ENCODE measurements around the gene IRS1.

Gene IRS1

DNA sequence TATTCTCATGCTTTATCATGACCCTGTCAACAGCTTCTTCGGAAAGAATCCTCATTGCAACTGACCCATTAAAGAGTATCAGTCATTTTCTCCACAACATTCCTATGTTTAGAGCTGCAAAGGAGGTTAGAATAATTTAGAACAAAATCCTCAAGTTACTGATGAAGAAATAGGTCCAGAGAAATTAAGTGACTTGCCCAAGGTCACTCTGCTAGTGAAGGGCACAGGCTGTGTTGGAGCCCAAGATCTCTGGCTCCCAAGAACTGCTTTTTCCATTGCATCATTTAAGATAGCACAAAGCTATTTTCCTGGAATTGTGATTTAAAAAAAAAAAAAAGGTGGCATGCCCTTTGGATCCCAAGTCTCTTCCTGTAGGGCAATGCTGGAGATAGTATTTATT is 9.6 kb downstream of the IRS1 start:
- DNase-seq: no peak

DNA sequence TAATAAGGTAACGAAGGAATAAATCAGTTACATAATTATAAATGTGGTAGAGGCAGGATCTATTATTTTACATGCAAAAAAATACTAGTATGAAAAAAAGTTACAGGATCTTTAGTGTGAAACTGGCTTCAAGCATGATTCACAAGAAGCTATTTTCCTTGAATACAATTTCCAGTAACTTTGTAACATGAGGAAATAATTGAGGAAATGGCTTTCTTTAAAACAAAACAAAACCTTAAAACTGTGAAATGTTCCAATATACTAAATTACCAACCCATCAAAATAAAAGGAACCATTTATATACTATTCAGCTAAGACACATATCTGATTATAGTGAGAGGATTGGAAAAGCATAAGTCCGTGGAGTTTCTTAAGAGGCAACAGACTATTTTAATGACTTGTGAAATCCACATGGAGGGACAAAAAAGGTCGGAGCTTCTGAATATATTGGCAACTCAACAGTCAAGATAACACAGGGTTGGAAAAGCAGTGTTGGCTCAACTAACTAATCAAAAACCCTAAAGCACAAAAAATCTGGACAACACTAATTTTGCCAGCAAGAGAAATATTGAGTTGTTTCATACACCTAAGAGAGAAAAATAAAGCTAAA is 10.6 kb downstream of the IRS1 start:
- DNase-seq: no peak

DNA sequence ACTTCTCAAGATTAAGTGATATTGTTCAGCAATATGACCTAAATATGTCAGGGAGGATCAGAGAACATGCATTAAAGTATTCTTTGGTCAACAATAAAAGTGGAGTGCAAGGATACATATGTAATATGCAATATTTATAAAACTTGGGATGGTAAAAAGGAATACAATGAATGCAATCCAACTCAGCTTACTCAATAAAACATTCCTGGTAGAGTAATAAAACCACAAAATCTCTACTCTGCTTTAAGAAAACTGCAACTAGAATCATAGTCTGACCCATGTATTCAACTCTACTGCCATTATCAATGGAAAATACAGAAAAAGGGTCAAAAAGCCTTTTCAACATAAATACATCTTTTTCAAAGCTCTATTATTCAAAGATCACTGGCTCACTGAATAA is 11.6 kb downstream of the IRS1 start:
- DNase-seq: no peak

GRCh38 chr2:226783885-226784284 is 15.7 kb downstream of the IRS1 start:
- no peak for DNase-seq

DNA sequence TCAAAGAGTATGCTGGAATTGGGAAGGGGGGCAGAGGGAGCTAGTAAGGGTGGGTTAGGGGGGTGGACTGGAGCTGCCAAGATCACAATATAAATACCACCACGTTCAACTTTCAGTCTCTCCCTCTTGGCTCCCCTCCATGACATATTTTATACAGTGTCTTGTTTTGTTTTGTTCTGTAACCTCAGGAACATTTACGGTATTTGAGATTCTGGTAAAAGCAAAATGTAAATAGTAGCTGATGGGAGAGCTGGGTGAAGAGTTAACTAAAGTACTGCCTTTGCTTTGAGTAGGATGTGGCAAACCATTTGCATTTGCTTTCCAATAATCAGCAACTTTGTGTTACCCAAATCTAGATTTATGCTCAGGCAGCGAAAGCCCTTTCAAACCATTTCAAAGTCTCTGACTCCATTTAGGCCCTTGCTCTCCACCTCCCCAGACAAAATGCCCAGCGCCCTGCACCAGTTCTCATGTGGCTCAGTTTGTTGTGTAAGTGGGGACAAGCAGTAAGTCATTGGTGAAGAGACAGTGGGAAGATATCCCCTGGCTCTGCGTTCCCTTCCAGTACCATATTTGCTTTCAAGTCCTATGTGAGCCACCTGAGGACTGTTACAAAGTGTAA is 17.4 kb downstream of the IRS1 start:
- no peak for DNase-seq

DNA sequence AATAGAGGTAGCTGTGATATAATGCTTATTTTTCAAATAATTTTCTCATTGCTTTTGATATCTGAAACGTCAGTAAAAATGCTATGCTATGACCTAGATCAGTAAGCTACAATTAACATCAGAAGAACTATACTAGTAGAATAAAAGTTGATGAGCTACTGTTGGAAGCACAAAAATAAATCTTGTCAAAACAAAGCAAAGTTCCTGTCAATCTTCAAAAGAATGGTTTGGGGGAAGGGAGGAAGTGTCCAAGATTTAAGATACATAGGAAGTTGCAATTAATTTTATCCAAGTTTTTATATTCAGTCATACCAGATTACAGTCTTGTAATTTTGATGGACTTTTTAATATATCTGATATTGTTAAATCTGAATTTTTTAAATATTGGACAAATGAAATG is 19.2 kb downstream of the IRS1 start:
- no peak for DNase-seq

DNA sequence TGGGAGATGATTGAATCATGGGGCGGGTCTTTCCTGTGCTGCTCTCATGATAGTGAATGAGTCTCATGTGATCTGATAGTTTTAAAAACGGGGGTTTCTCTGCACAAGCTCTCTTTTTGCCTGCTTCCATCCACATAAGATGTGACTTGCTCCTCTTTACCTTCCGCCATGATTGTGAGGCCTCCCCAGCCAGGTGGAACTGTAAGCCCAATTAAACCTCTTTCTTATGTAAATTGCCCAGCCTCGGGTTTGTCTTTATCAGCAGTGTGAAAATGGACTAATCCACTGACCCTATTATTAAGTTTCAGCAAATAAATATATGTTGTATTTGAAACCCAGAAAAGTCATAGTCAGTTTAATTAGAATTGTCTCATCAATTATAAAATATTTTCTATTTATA is 22.0 kb downstream of the IRS1 start:
- no peak for DNase-seq

GRCh38 chr2:226776104-226776503 is 23.5 kb downstream of the IRS1 start:
- no peak for DNase-seq

DNA sequence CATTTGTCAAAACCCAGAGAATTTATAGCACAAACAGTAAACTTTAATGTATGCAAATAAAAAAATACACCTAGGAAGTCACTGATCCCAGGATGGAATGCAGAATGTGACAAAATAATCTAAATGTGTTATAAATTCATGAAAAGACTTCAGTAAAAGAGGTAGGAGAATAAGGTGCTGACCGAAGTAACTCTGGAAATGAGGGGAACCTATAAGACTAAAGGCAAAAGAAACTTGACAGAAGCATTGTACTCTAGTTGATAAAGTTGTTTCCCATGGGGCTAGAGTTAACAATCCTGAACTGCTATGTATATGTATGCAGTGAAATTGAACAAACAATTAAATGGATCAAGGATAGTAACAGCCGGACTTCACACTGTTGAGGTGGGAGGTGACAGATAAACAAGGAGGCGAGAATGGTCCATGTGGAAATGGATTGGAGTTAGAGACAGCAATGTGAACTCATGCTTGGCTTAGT is 24.5 kb downstream of the IRS1 start:
- DNase-seq: no peak

GRCh38 chr2:226773291-226773690 is 26.3 kb downstream of the IRS1 start:
- no peak for DNase-seq

DNA sequence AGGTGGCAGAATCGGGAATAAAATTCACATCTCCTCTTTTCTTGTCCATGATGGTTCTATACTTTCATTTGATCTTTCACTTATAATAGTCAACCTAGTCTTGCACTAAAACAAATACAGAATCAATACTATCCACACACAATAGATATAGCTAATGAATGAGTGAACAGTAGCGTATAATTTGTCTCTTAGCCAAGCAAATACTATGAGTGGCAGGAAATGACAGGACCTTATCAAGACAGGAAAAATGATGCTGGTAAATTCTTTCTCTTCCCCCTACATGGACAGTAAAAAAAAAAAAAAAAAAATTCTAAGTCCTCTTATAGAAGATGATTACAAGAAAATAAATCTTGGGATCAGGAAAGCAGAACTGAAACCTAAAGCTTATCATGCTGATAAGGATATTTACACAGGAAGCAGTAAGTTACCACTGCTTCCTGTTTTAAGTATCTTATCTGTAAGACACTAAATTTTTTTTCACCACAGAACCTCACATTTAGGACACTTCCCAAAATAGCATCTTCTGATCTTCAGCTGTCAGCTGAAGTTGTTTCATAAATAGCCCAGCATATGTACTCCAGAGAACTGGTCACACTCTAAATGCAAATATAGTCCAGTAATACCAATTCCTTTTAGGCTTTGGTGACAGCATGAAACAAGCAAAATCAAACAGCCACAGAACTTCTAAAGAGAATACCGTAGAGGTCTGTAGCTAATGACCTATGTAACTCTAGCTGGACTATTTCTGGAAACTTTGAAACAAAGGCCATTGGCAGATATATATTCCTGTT is 27.0 kb downstream of the IRS1 start:
- no peak for DNase-seq

- no peak for DNase-seq
Measured at GRCh38 chr2:226771067-226771466, 28.6 kb downstream of the IRS1 start.

DNA sequence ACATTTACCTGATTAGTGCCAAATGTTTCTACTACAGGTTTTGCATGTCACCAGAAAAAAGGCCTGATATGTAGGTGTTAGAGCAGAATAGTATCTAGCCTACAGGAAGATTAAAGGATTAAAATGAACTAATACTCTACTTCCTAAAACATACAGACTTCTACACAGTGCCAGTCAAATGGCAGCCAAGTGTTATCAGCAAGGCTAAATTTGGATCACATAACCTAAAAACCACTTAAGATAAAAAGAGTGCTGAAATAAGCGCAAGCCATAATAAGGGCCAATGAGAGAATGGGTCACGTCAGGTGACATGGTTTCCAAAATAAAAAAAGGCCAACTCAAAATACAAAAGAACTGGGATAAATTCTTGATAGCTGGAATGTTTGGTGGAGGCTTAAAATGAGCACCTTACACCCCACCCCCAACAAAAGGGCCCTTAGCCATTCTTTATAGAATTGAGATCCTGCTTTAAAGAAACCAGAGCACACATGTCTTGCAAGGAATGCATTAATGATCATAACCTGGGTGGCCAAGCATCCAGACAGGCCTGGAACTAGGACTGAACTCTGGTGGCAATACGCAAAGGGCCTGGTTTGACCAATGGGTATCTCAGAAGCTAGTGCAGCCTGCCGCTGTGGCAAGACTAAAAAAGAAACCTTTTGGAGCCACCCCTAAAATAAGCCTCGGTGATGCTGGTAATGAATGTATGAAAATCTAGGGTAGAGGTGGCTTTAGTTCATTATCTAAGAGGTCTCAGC is 32.4 kb downstream of the IRS1 start:
- DNase-seq: peak; percentile 47

- no peak for DNase-seq
Measured at GRCh38 chr2:226766352-226767055, 33.1 kb downstream of the IRS1 start.

- no peak for DNase-seq
Measured at GRCh38 chr2:226763320-226763719, 36.3 kb downstream of the IRS1 start.

DNA sequence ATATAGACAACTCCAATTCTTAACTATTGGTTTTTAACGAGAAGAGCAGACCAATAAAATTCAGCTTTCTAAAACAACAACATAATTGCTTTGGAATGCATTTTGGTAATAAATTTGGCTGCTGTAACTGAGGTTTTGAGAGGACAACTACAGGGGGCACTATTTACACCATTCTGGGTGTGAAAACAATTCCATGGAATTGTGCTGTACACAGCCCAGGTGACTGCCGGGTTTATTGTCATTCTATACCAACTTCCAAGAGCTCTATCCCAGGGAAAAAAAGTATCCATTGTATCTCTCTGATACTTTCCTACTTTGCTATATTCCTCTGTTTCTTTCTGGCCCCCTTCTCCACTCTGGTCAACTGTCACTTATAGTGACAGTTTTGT is 38.4 kb downstream of the IRS1 start:
- DNase-seq: no peak

GRCh38 chr2:226760412-226761194 is 39.0 kb downstream of the IRS1 start:
- peak; percentile 56 for DNase-seq

DNA sequence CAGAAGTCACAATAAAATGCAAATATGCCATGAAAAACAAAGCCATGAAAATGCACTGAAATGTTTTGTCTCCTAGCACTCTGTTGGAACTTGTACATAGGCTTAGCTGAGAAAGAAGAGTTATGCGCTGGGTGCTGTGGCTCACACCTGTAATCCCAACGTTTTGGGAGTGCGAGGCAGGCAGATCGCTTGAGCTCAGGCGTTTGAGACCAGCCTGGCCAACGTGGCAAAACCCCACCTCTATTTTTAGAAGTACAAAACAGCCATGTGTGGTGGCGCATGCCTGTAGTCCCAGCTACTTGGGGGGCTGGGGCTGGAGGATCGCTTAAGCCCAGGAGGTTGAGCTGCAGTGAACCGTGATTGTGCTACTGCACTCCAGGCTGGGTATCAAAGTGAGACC is 39.9 kb downstream of the IRS1 start:
- no peak for DNase-seq

DNA sequence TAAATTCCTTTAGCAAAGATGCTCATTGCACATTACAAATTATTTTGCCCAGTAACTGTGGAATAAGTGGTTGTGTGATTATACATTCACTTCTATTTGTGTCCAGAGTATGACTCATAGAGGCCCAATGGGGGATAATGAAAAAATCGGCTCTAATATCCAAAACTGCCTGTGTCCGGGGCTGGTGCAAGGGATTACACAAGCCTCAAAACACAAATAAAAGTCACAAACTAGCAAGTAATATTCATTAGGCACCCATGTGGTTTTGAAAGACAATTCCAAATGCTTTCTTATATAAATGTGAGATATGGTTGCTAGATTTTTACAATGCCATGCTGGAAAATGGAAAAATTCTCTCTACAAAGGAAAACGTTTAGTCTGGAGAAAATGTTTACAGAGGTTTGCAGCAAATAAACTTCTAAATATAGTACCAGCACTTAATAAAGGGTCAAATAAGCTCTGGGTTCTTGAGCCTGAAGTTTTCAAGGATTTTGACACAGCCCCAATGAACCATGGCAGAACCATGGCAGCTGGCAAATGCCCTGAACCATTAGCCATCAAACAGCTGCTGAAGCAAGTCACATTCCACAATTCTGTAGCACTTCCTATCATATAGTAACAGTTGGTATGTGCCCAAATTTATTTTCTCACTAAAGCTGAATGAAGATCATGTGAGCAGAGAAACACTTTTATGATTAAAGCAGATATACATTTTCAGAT is 40.5 kb downstream of the IRS1 start:
- DNase-seq: no peak

GRCh38 chr2:226756131-226756530 is 43.5 kb downstream of the IRS1 start:
- DNase-seq: no peak

DNA sequence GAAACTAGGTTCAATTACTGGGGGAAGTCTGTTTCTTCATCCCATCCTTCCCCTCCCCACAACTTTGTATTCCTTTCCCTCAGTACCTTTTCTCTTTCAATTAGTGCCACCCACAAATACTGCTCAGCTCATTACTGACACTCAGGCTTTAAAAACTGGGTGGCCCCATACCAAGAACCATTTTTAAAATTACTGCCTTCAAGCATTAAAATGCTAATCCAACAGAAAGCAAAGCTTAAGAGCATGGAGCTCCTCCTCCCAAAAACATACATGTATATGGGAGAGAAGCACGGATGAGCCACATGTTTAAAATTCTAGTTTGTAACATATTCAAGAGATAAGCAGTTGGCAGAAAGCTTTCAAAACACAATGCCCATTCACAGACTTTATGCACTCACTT is 44.0 kb downstream of the IRS1 start:
- DNase-seq: no peak
